OCI-LY7 (cell line): ENCODE results near the gene PTBP3.

Experiments
- EZH2phosphoT487 ChIP-seq: fragments of 200-600 bp; sonication (generic); IDR thresholded peaks from 2 replicates; pipeline ENCODE4 v1.6.1; 2018; ENCODE audit warnings: low read depth, borderline replicate concordance, mild to moderate bottlenecking, mixed run types, antibody characterized with exemption, low read length, moderate library complexity, mixed read lengths
- TF ChIP-seq, protein P1 (sequence below): fragments of 200-600 bp; sonication (generic); conservative IDR thresholded peaks from 2 replicates; pipeline ENCODE4 v1.5.1; 2014; ENCODE audit warnings: mild to moderate bottlenecking, antibody characterized with exemption, low read length, moderate library complexity, mixed read lengths

DNA sequence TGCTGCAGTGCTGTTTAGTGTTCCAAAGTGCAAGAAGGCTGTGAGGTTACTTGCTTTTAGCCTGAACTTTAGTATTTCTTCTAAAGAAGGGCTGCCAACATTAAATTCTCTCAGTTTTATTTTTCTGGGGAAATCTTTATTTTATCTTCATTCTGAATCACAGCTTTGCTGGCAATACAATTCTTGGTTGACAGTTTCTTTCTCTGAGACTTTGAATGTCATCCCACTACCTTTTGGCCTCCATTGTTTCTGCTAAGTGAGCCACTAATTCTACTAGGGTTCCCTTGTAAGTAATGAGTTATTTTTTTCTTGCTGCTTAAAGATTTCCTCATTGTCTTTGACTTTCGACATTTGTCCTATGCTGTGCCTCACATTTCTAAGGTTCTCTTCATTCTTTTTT is 126.0 kb downstream of the PTBP3 start:
- TF ChIP-seq, protein P1, sequence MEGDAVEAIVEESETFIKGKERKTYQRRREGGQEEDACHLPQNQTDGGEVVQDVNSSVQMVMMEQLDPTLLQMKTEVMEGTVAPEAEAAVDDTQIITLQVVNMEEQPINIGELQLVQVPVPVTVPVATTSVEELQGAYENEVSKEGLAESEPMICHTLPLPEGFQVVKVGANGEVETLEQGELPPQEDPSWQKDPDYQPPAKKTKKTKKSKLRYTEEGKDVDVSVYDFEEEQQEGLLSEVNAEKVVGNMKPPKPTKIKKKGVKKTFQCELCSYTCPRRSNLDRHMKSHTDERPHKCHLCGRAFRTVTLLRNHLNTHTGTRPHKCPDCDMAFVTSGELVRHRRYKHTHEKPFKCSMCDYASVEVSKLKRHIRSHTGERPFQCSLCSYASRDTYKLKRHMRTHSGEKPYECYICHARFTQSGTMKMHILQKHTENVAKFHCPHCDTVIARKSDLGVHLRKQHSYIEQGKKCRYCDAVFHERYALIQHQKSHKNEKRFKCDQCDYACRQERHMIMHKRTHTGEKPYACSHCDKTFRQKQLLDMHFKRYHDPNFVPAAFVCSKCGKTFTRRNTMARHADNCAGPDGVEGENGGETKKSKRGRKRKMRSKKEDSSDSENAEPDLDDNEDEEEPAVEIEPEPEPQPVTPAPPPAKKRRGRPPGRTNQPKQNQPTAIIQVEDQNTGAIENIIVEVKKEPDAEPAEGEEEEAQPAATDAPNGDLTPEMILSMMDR: no peak
- TF ChIP-seq EZH2phosphoT487: no peak
